GM12878 (cell line): ENCODE results near the gene ARHGEF16. TPM values are rescaled to one million over a fixed set of nuclear protein-coding genes. Genes with fewer than 3 reads are reported as not detected.

Experiments used
- ATAC-seq: fragments of 200-7000 bp; cut with Tn5 transposase; 3 replicates; pipeline ENCODE4 v1.9.1; 2020; ENCODE audit warnings: mild to moderate bottlenecking, moderate library complexity
- BruUV-seq: library from RNA; stranded (reverse); fragments of 400-500 nt; replicated peaks from 2 replicates; lab custom pipeline; 2021; lab: Mats Ljungman, UMichigan
- CTCF ChIA-PET: fragments of 300-600 bp; sonication (Branson Sonifier 250); formaldehyde crosslinking; extraction: SDS; loops from one replicate; lab custom pipeline; 2021; ENCODE audit warnings: inconsistent platforms; lab: Yijun Ruan, JAX
- POLR2A ChIA-PET: fragments of 350-600 bp; formaldehyde crosslinking; extraction: SDS; loops from one replicate; lab custom pipeline; 2021; ENCODE audit warnings: inconsistent platforms; lab: Charles Lee
- RAD21 ChIA-PET: fragments of 300-600 bp; sonication (Branson Sonifier 250); formaldehyde crosslinking; loops from one replicate; lab custom pipeline; 2023; ENCODE audit warnings: antibody characterized with exemption; ENCODE audit not compliant: unreplicated experiment; lab: Charles Lee
- SMC1A ChIA-PET: fragments of 300-600 bp; sonication (Branson Sonifier 250); formaldehyde crosslinking; loops from one replicate; lab custom pipeline; 2023; ENCODE audit not compliant: unreplicated experiment, uncharacterized antibody; lab: Charles Lee
- DNase-seq: peaks from one replicate; pipeline ENCODE4 v3.0.0-alpha.2; 2011; ENCODE audit warnings: low read depth, low spot score
- FAIRE-seq: peaks from 3 replicates; lab custom pipeline; 2011; peaks lifted over from hg19 to GRCh38; lab: Jason Lieb, UNC
- H2AFZ ChIP-seq: 2 replicates; pipeline ENCODE4 v1.6.0; 2011; ENCODE audit warnings: low read depth, low read length, control low read depth; ENCODE audit not compliant: control insufficient read depth
- H3K27ac ChIP-seq: 2 replicates; pipeline ENCODE4 v1.5.1; 2011; ENCODE audit warnings: control low read depth; ENCODE audit not compliant: control insufficient read depth, insufficient read depth
- H3K27me3 ChIP-seq, 2 experiments: replicated peaks in 1 of 2; 2 replicates each; pipeline versions ENCODE4 v1.6.0 to v1.6.1; 2011; ENCODE audit warnings: low read length in 1 of 2; ENCODE audit not compliant: control insufficient read depth in 2 of 2, insufficient read depth in 2 of 2
- H3K36me3 ChIP-seq, 2 experiments: 2 replicates each; pipeline ENCODE4 v1.5.1; 2011; ENCODE audit warnings: low read length in 1 of 2; ENCODE audit not compliant: control insufficient read depth in 2 of 2, insufficient read depth in 2 of 2
- H3K4me1 ChIP-seq: 2 replicates; pipeline ENCODE4 v1.6.1; 2011; ENCODE audit warnings: mild to moderate bottlenecking, low read length, moderate library complexity, mixed read lengths; ENCODE audit not compliant: control insufficient read depth, insufficient read depth
- H3K4me2 ChIP-seq: 2 replicates; pipeline ENCODE4 v1.6.0; 2011; ENCODE audit warnings: control low read depth; ENCODE audit not compliant: control insufficient read depth, insufficient read depth
- H3K4me3 ChIP-seq: fragments of 200-600 bp; sonication (generic); 2 replicates; pipeline ENCODE4 v1.5.1; 2016
- H3K79me2 ChIP-seq: 2 replicates; pipeline ENCODE4 v1.6.0; 2011; ENCODE audit warnings: low read length; ENCODE audit not compliant: control insufficient read depth, insufficient read depth
- H3K9ac ChIP-seq: 2 replicates; pipeline ENCODE4 v1.8.0; 2011; ENCODE audit warnings: low read length, control low read depth, mixed read lengths; ENCODE audit not compliant: control insufficient read depth, insufficient read depth
- H3K9me3 ChIP-seq: replicated peaks from 3 replicates; pipeline ENCODE4 v1.5.1; 2011; ENCODE audit warnings: mild to moderate bottlenecking, low read length; ENCODE audit not compliant: control insufficient read depth, insufficient read depth
- H4K20me1 ChIP-seq: 2 replicates; pipeline ENCODE4 v1.6.0; 2011; ENCODE audit not compliant: control insufficient read depth, insufficient read depth
- BACH1 ChIP-seq: fragments of 450-650 bp; IDR thresholded peaks from 2 replicates; pipeline ENCODE4 v1.6.1; 2017; ENCODE audit warnings: mild to moderate bottlenecking, borderline replicate concordance
- CHD4 ChIP-seq: fragments of 200-600 bp; sonication (generic); IDR thresholded peaks from 2 replicates; pipeline ENCODE4 v1.6.1; 2016; ENCODE audit warnings: mild to moderate bottlenecking
- IKZF2 ChIP-seq, 2 experiments: fragments of 450-650 bp; IDR thresholded peaks; 2 replicates each; pipeline ENCODE4 v1.6.1; 2017; ENCODE audit warnings: mild to moderate bottlenecking in 2 of 2, moderate library complexity in 2 of 2
- NFXL1 ChIP-seq: fragments of 450-650 bp; IDR thresholded peaks from 2 replicates; pipeline ENCODE4 v1.6.1; 2017; ENCODE audit warnings: antibody characterized with exemption, mild to moderate bottlenecking, borderline replicate concordance
- NFYB ChIP-seq: IDR thresholded peaks from 2 replicates; pipeline ENCODE4 v1.6.1; 2011; ENCODE audit warnings: low read depth, mild to moderate bottlenecking, low read length, improper control_type of control experiment, moderate library complexity; ENCODE audit not compliant: insufficient read depth
- POLR2AphosphoS2 ChIP-seq: IDR thresholded peaks from 2 replicates; pipeline ENCODE4 v1.6.1; 2011; ENCODE audit warnings: low read depth, mild to moderate bottlenecking, low read length, improper control_type of control experiment, moderate library complexity
- TAF1 ChIP-seq: IDR thresholded peaks from 2 replicates; pipeline ENCODE4 v1.6.1; 2011; ENCODE audit warnings: mild to moderate bottlenecking, low read depth, low read length, borderline replicate concordance
- TCF12 ChIP-seq: IDR thresholded peaks from 2 replicates; pipeline ENCODE4 v1.6.1; 2011; ENCODE audit warnings: low read depth, mild to moderate bottlenecking, low read length
- ZBTB4 ChIP-seq: fragments of 450-650 bp; formaldehyde crosslinking; IDR thresholded peaks from 2 replicates; pipeline ENCODE4 v1.4.0; 2022; ENCODE audit warnings: mild to moderate bottlenecking, moderate library complexity
- WGBS: methylation state at CpG from one replicate; pipeline ENCODE4 v1.1.6; 2016; ENCODE audit warnings: low lambda C conversion rate; ENCODE audit not compliant: insufficient replicate concordance, insufficient coverage; ENCODE audit errors: missing lambda C conversion rate; 5-methylcytosine and 5-hydroxymethylcytosine counted together
- in situ Hi-C: fragments of 300-500 bp; cut with MboI; formaldehyde crosslinking; loops from 9 replicates; pipeline ENCODE4 v1.14.3; 2018; ENCODE audit warnings: mixed read lengths
- intact Hi-C: fragments of 100-400 bp; cut with micrococcal nuclease; formaldehyde crosslinking; loops from one replicate; pipeline ENCODE4 v1.14.2; 2022; ENCODE audit not compliant: unreplicated experiment
- polyA plus RNA-seq, 11 experiments: library from polyadenylated mRNA; depleted of rRNA in 4 of 11; unstranded in 6 of 11; stranded (reverse) in 5 of 11; fragments of >200 nt; fragmentation: Nextera tagmentation in 4 of 11; fragmentation: Illumina TruSeq in 1 of 11; extraction: Ambion mirVana in 4 of 11; extraction: Trizol in 1 of 11; gene quantifications; 1 replicate in 1 of 11; 2 replicates in 10 of 11; pipeline versions ENCODE4 v1.2.1 to v1.2.3, GENCODE V29; 2011 to 2016; ENCODE audit warnings: inconsistent platforms in 2 of 11, missing spikeins in 2 of 11, low read depth in 1 of 11
- total RNA-seq, 4 experiments: library from RNA; depleted of rRNA in 3 of 4; stranded (reverse); fragments of >200 nt in 3 of 4; fragmentation: Illumina TruSeq in 1 of 4; extraction: Trizol in 1 of 4; gene quantifications; 2 replicates each; pipeline versions ENCODE4 v1.2.1 to v1.2.3, GENCODE V29; 2013 to 2021
- TF ChIP-seq, protein P1 (sequence below): IDR thresholded peaks from 2 replicates; pipeline ENCODE4 v1.6.1; 2012; ENCODE audit warnings: mild to moderate bottlenecking, low read depth, low read length
- TF ChIP-seq, protein P2 (sequence below): fragments of 450-650 bp; IDR thresholded peaks from 2 replicates; pipeline ENCODE4 v1.6.1; 2018; ENCODE audit warnings: borderline replicate concordance, mild to moderate bottlenecking; ENCODE audit not compliant: partially characterized antibody

The ARHGEF16 gene
- total and polyA plus RNA-seq, 10 of the 15 experiments (the other 5 are each of a cell fraction or from before 2014, with no cell fraction given), result not detected

- TF ChIP-seq, protein P1, sequence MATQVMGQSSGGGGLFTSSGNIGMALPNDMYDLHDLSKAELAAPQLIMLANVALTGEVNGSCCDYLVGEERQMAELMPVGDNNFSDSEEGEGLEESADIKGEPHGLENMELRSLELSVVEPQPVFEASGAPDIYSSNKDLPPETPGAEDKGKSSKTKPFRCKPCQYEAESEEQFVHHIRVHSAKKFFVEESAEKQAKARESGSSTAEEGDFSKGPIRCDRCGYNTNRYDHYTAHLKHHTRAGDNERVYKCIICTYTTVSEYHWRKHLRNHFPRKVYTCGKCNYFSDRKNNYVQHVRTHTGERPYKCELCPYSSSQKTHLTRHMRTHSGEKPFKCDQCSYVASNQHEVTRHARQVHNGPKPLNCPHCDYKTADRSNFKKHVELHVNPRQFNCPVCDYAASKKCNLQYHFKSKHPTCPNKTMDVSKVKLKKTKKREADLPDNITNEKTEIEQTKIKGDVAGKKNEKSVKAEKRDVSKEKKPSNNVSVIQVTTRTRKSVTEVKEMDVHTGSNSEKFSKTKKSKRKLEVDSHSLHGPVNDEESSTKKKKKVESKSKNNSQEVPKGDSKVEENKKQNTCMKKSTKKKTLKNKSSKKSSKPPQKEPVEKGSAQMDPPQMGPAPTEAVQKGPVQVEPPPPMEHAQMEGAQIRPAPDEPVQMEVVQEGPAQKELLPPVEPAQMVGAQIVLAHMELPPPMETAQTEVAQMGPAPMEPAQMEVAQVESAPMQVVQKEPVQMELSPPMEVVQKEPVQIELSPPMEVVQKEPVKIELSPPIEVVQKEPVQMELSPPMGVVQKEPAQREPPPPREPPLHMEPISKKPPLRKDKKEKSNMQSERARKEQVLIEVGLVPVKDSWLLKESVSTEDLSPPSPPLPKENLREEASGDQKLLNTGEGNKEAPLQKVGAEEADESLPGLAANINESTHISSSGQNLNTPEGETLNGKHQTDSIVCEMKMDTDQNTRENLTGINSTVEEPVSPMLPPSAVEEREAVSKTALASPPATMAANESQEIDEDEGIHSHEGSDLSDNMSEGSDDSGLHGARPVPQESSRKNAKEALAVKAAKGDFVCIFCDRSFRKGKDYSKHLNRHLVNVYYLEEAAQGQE, result no peak
Measured at GRCh38 chr1:3413975-3414710, 40.3 kb upstream of the ARHGEF16 start (continued).

- Histone ChIP-seq H3K9ac (no peak overlapping the region), H3K27me3 (no peaks in the 10 kb centered on the region), H3K9me3 (peaks cover 3% of the 10 kb centered on the region; the same call in 1 of the 3 replicates), H3K36me3 (no peaks in the 10 kb centered on the region), H4K20me1 (no peaks in the 10 kb centered on the region), H3K27ac (no peak overlapping the region), H3K4me2 (no peak overlapping the region), H3K4me3 (no peak overlapping the region), H3K4me1 (no peaks in the 10 kb centered on the region), H2AFZ (no peak overlapping the region), H3K79me2 (no peaks in the 10 kb centered on the region)
- no peak for DNase-seq
- no peak for FAIRE-seq
- CTCF ChIA-PET, result no interaction called here
- POLR2A ChIA-PET, result no interaction called here
- no peak for ATAC-seq
- RAD21 ChIA-PET, result no interaction called here
- in situ Hi-C loops (no loop called here), intact Hi-C loops (no loop called here)
- SMC1A ChIA-PET, result no interaction called here
- 51% methylated on average over 39 of the region's 39 CpGs for WGBS
- BruUV-seq, result no TSS peak
- TF ChIP-seq NFXL1 (no peak), ZBTB4 (CRISPR knock-in tag) (no peak), BACH1 (no peak), NFYB (no peak), TCF12 (no peak), POLR2AphosphoS2 (no peak), CHD4 (no peak), TAF1 (no peak), IKZF2 (IDR thresholded peaks at IDR 0.05) (no peak)
- TF ChIP-seq, protein P2, sequence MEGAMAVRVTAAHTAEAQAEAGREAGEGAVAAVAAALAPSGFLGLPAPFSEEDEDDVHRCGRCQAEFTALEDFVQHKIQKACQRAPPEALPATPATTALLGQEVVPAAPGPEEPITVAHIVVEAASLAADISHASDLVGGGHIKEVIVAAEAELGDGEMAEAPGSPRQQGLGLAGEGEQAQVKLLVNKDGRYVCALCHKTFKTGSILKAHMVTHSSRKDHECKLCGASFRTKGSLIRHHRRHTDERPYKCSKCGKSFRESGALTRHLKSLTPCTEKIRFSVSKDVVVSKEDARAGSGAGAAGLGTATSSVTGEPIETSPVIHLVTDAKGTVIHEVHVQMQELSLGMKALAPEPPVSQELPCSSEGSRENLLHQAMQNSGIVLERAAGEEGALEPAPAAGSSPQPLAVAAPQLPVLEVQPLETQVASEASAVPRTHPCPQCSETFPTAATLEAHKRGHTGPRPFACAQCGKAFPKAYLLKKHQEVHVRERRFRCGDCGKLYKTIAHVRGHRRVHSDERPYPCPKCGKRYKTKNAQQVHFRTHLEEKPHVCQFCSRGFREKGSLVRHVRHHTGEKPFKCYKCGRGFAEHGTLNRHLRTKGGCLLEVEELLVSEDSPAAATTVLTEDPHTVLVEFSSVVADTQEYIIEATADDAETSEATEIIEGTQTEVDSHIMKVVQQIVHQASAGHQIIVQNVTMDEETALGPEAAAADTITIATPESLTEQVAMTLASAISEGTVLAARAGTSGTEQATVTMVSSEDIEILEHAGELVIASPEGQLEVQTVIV, result no peak
Measured at GRCh38 chr1:3415260-3416090, 39.0 kb upstream of the ARHGEF16 start.
